Naive thymus-derived CD8-positive, alpha-beta T cell (primary cell): ENCODE measurements around the gene IFNAR1. TPM values are rescaled to one million over a fixed set of nuclear protein-coding genes. Genes with fewer than 3 reads are reported as not detected.
"Not testable (repeated sequence)": the region's sequence is repeated elsewhere in the genome, so short reads cannot be mapped to it uniquely, and the experiment has no call there.

Experiments used
- ATAC-seq, 2 donors: fragments of 150-1000 bp; cut with Tn5 transposase in 1 of 2; sonication (Bioruptor Pico), chemical (Tn5 transposase) in 1 of 2; 1 replicate in 1 of 2; 2 replicates in 1 of 2; pipeline ENCODE4 v1.10.0; 2021; ENCODE audit warnings: mild to moderate bottlenecking in 2 of 2, moderate library complexity in 2 of 2
- POLR2A ChIA-PET: fragments of 350-600 bp; sonication (Branson Sonifier 250); formaldehyde crosslinking; loops from one replicate; lab custom pipeline; 2021; ENCODE audit warnings: antibody characterized with exemption; lab: Charles Lee
- DNase-seq, 10 donors: peaks; one replicate each; pipeline versions ENCODE4 v3.0.0 to v3.0.0-alpha.2; 2020 to 2022
- H3K27ac Mint-ChIP-seq, 10 donors: one replicate each; pipeline ENCODE4 v1.8.0; 2020 to 2022; ENCODE audit warnings: mild to moderate bottlenecking in 10 of 10, mixed read lengths in 10 of 10, moderate library complexity in 4 of 10, inconsistent platforms in 1 of 10
- H3K27me3 Mint-ChIP-seq, 5 donors: one replicate each; pipeline ENCODE4 v1.8.0; 2021 to 2022; ENCODE audit warnings: mixed read lengths in 5 of 5
- H3K36me3 Mint-ChIP-seq, 3 donors: one replicate each; pipeline ENCODE4 v1.8.0; 2020 to 2022; ENCODE audit warnings: mixed read lengths in 3 of 3, mild to moderate bottlenecking in 2 of 3, inconsistent platforms in 1 of 3
- H3K4me1 Mint-ChIP-seq, 4 donors: one replicate each; pipeline ENCODE4 v1.8.0; 2021 to 2022; ENCODE audit warnings: mixed read lengths in 4 of 4
- H3K4me3 Mint-ChIP-seq, 10 donors: one replicate each; pipeline ENCODE4 v1.8.0; 2020 to 2022; ENCODE audit warnings: mild to moderate bottlenecking in 10 of 10, mixed read lengths in 10 of 10, moderate library complexity in 6 of 10, inconsistent platforms in 1 of 10
- H3K9me3 Mint-ChIP-seq, 9 donors: one replicate each; pipeline ENCODE4 v1.8.0; 2020 to 2022; ENCODE audit warnings: mixed read lengths in 9 of 9, mild to moderate bottlenecking in 3 of 9, inconsistent platforms in 1 of 9, moderate library complexity in 1 of 9
- polyA plus RNA-seq, 3 donors: library from polyadenylated mRNA; unstranded; fragments of 300-500 nt; fragmentation: Illumina TruSeq; gene quantifications; one replicate each; pipeline ENCODE4 v1.2.3, GENCODE V29; 2021
- total RNA-seq, 8 experiments: library from RNA in 2 of 8; stranded (reverse) in 2 of 8; gene quantifications; one replicate each; pipeline ENCODE4 v1.2.3 and lab custom pipeline; 2021 to 2026

IFNAR1 gene
- total and polyA plus RNA-seq, 5 experiments from 2014 or later, result 48.7 to 69.0 (median 51.8) TPM

DNA sequence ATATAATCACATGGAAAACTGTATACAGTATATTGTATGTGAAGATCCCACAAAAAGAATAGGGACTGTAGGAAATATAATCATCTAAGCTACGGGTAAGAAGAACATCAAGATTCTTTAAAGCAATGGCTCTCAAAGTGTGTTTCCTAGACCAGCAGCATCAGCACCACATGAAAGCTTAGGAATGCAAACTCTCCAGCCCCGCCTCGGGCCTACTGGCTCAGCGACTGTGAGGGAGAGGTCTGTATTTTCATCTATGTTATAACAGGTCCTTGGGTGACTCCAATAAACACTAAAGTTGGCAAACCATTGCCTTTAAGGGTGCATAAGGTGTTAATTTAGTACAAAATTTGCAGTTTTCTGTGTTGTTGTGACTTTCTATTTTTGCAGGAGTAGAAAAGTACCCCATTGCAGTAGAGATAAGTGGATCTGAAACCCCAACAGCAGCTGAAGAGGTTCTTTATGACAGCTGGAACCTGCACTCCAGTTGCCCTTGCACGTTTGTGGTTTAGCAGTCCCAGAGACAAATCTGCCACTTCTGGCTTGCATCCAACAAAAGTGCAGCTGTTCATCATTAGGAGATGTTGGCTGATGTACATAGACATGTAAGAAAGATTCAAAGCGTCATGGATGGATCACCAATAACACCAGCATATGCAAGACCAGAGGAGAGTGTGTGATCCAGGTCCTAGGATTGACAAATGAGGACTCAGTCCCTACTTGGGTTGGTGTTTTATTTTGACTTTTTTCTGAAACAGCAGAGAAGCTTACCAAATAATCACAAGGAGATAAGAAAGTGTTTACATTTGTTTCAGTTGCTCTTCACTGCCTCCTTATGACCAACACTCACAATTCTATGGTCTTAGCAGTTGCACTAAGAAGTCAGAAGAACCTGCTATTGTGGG lies 15.9 kb upstream of the IFNAR1 start:
- H3K36me3 Mint-ChIP-seq, result peaks cover 0 to 5% (median 0%) of the 10 kb centered on the region in 3 donors
- H3K27ac Mint-ChIP-seq, result peak overlapping the region in 2 of 10 donors; percentile 16 to 41
- no peaks in the 10 kb centered on the region for H3K27me3 Mint-ChIP-seq
- peaks cover 0 to 5% (median 0%) of the 10 kb centered on the region in 9 donors for H3K9me3 Mint-ChIP-seq
- POLR2A ChIA-PET, result interaction anchor here (1.0 to 1.7 kb wide), 4 partner anchors 11 to 109 kb away, joined by 3 to 7 read pairs (median 5); partner anchors contain the start of gene IFNAR1
- H3K4me1 Mint-ChIP-seq, result peaks cover 10 to 31% (median 14%) of the 10 kb centered on the region in 4 donors
- ATAC-seq (peak in 1 of 2 donors; percentile 44), DNase-seq (peak in 3 of 10 donors; percentile 23 to 27 (median 23))
- no peak overlapping the region for H3K4me3 Mint-ChIP-seq

DNA sequence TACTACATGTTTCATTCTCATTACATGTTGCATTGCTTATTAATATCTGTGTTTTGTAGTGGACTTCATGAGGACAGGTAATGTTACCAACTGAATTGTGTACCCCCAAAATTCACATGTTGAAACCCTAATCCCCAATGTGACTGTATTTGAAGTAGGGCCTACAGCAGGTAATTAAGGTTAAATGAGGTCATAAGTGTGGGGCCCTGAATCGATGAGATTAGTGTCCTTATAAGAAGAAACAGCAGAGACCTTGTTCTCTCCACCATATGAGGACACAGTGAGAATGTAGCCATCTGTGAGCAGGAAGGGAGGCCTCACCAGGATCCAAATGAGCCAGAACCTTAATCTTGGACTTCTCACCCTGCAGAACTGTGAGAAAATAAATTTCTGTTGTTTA lies 15.0 kb upstream of the IFNAR1 start:
- no peak for ATAC-seq
- H3K27me3 Mint-ChIP-seq, result no peaks in the 10 kb centered on the region
- POLR2A ChIA-PET, result interaction anchor here (1.0 to 1.7 kb wide), 2 partner anchors 15 to 110 kb away, joined by 3 to 7 read pairs; partner anchors contain the start of gene IFNAR1
- no peak overlapping the region for H3K4me3 Mint-ChIP-seq
- peaks cover 10 to 25% (median 12%) of the 10 kb centered on the region in 4 donors for H3K4me1 Mint-ChIP-seq
- peak overlapping the region in 1 of 10 donors; percentile 15 for H3K27ac Mint-ChIP-seq
- H3K36me3 Mint-ChIP-seq, result peaks cover 0 to 5% (median 0%) of the 10 kb centered on the region in 3 donors
- peaks cover 0 to 5% (median 0%) of the 10 kb centered on the region in 9 donors for H3K9me3 Mint-ChIP-seq
- DNase-seq, result no peak

DNA sequence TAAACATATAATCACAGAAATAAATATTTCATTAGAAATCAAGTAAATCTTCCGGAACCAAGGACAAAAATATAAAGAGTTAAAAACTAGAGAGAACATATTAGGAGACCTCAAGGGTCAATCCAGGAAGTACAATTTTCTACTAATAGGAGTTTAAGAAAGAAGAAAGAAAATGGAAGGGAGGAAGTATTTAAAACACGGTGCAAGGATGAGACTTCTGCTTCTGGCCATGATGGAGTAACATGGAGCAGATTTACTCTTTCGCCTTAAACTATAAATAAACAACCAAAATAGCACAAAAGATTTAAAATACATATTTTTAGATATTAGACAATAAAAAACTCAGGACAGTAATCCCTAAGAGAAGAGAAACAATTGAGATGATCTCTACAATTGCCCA lies 12.6 kb upstream of the IFNAR1 start:
- Mint-ChIP-seq H3K4me1 (peaks cover 7 to 17% (median 12%) of the 10 kb centered on the region in 4 donors), H3K36me3 (peaks cover 0 to 5% (median 0%) of the 10 kb centered on the region in 3 donors), H3K27ac (no peak overlapping the region), H3K27me3 (peaks cover 0 to 2% (median 0%) of the 10 kb centered on the region in 5 donors), H3K4me3 (no peak overlapping the region), H3K9me3 (peaks cover 0 to 5% (median 0%) of the 10 kb centered on the region in 9 donors)
- DNase-seq, result no peak
- POLR2A ChIA-PET, result no interaction called here
- no peak for ATAC-seq

DNA sequence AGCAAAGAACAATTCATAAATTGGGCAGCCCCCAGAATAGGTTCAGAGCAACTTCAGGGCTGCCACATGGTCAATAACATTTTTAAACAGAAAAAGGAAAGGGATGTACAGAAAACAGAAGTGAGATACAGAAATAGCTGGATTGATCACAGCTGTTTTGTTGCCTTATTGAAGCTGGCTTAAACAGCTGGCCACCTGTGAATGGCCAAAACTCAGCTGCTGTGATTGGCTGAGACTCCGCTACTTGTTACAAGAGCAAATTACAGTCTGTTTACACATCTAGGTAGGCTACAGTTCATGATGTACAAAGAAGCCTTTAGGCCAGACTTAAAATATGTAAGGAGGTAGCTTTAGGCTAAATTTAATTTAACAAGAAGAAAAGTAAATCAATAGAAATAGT lies 11.6 kb upstream of the IFNAR1 start:
- H3K9me3 Mint-ChIP-seq, result peaks cover 0 to 5% (median 0%) of the 10 kb centered on the region in 9 donors
- H3K27me3 Mint-ChIP-seq, result peaks cover 0 to 2% (median 0%) of the 10 kb centered on the region in 5 donors
- POLR2A ChIA-PET, result interaction anchor here (1.6 kb wide), 1 partner anchor 12 kb away, joined by 6 read pairs; no protein-coding TSS in a partner anchor
- H3K4me3 Mint-ChIP-seq, result no peak overlapping the region
- H3K4me1 Mint-ChIP-seq, result peaks cover 6 to 15% (median 12%) of the 10 kb centered on the region in 4 donors
- H3K27ac Mint-ChIP-seq, result no peak overlapping the region
- DNase-seq (no peak), ATAC-seq (no peak)
- H3K36me3 Mint-ChIP-seq, result peaks cover 0 to 5% (median 0%) of the 10 kb centered on the region in 3 donors

DNA sequence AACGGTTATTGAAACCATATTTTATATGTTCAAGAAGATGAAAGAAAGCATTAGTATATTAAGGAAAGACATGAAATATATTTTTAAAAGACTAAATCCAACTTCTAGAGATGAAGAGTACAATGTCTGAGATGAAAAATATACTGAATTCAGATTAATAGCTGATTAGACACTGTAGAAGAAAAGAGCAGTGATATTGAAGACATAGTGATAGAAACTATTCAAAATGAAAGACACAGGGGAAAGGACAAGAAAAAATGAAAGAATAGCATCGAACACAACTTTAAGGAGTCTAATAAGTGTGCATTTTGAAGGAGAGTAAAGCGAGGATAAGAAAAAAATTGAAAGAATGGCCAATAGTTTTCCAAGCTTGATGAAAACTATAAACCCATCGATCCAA lies 11.2 kb upstream of the IFNAR1 start:
- ATAC-seq (no peak), DNase-seq (no peak)
- no peak overlapping the region for H3K4me3 Mint-ChIP-seq
- peaks cover 0 to 5% (median 0%) of the 10 kb centered on the region in 9 donors for H3K9me3 Mint-ChIP-seq
- H3K4me1 Mint-ChIP-seq, result peaks cover 4 to 12% (median 8%) of the 10 kb centered on the region in 4 donors
- H3K27me3 Mint-ChIP-seq, result peaks cover 0 to 2% (median 0%) of the 10 kb centered on the region in 5 donors
- H3K36me3 Mint-ChIP-seq, result peaks cover 0 to 5% (median 0%) of the 10 kb centered on the region in 3 donors
- no peak overlapping the region for H3K27ac Mint-ChIP-seq
- POLR2A ChIA-PET, result interaction anchor here (1.6 kb wide), 1 partner anchor 13 kb away, joined by 6 read pairs; no protein-coding TSS in a partner anchor

DNA sequence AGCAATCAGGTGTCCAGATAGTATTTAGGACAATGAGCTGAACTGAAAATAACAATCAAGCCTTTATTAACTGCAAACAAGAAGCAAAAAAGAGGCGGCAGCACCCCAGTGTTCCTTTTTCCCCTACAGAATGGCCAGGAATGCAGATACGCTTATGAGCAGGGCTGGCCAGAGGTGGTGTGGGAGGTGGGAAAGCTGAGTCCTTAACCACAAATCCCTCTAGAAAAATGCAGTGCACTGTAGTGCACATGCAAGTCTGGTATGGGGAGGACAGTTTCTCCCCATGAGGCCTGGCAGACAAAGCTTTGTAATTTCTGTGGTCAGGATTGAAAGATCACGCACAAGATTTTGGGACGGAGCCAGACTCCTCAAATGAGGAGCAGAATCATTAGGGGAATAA lies 10.7 kb upstream of the IFNAR1 start:
- peaks cover 0 to 2% (median 0%) of the 10 kb centered on the region in 5 donors for H3K27me3 Mint-ChIP-seq
- no peak for DNase-seq
- POLR2A ChIA-PET, result interaction anchor here (1.6 kb wide), 1 partner anchor 13 kb away, joined by 6 read pairs; no protein-coding TSS in a partner anchor
- H3K36me3 Mint-ChIP-seq, result peaks cover 0 to 5% (median 0%) of the 10 kb centered on the region in 3 donors
- peaks cover 0 to 7% (median 3%) of the 10 kb centered on the region in 4 donors for H3K4me1 Mint-ChIP-seq
- peaks cover 0 to 5% (median 0%) of the 10 kb centered on the region in 9 donors for H3K9me3 Mint-ChIP-seq
- no peak for ATAC-seq
- no peak overlapping the region for H3K27ac Mint-ChIP-seq
- no peak overlapping the region for H3K4me3 Mint-ChIP-seq

DNA sequence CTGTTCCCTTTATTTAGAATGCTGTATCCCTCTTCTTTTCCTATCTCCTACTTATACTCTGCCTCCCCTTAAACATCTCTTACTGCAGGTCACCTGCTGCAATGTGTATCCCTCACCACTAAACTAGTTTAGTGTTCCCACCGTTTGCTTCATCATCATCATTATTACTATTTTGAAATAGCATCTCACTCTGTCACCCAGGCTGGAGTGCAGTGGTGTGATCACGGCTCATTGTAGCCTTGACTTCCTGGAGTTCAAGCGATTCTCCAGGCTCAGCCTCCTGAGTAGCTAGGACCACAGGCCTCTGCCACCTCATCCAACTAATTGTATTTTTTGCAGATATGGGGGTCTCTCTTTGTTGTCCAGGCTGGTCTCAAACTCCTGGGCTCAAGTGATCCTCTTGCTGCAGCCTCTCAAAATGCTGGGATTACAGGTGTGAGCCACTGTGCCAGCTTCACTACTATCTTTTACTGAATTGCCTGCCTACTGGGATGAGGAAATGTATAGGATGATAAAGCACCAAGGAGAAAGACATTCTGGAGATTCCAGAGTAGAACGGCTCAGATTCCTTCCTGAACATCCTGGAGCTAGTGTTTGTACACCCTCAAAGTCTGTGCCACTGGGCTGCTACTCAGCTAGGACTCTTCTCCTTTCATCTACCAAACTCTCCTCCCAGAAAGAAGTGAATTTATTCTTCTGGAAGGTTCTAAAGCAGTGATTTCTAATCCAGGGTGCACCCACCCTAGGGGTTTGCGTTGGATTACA lies 8.6 kb upstream of the IFNAR1 start:
- Mint-ChIP-seq H3K4me3 (no peak overlapping the region), H3K9me3 (peaks cover 0 to 5% (median 0%) of the 10 kb centered on the region in 9 donors), H3K27me3 (peaks cover 0 to 2% (median 0%) of the 10 kb centered on the region in 5 donors), H3K36me3 (no peaks in the 10 kb centered on the region), H3K27ac (no peak overlapping the region), H3K4me1 (peaks cover 0 to 3% (median 0%) of the 10 kb centered on the region in 4 donors)
- POLR2A ChIA-PET, result interaction anchor here (0.5 kb wide), 1 partner anchor 82 kb away, joined by 3 read pairs; no protein-coding TSS in a partner anchor
- ATAC-seq, result no peak
- DNase-seq, result no peak

DNA sequence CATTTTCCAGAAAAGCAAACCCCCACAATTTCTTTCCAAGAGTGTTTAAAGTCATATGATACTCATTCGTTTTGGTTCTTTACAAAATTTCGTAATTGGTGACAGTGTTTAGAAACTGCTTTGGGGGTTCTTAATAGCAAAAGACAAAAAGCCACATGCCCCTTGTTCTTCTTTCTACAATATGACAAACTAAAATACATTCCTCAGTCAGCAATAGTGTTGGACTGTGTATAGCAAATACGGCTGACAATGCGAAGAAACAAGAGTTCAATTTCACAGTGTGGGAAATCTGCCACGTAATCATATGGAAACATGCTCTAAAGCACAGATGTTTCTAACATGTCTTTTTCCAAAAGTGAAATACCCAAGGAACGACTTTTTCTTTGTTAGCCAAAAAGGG lies 7.6 kb upstream of the IFNAR1 start:
- ATAC-seq, result no peak
- Mint-ChIP-seq H3K9me3 (peaks cover 0 to 5% (median 0%) of the 10 kb centered on the region in 9 donors), H3K36me3 (no peaks in the 10 kb centered on the region), H3K4me3 (no peak overlapping the region), H3K27ac (no peak overlapping the region), H3K4me1 (peaks cover 0 to 3% (median 0%) of the 10 kb centered on the region in 4 donors), H3K27me3 (peaks cover 0 to 2% (median 0%) of the 10 kb centered on the region in 5 donors)
- POLR2A ChIA-PET, result no interaction called here
- no peak for DNase-seq

DNA sequence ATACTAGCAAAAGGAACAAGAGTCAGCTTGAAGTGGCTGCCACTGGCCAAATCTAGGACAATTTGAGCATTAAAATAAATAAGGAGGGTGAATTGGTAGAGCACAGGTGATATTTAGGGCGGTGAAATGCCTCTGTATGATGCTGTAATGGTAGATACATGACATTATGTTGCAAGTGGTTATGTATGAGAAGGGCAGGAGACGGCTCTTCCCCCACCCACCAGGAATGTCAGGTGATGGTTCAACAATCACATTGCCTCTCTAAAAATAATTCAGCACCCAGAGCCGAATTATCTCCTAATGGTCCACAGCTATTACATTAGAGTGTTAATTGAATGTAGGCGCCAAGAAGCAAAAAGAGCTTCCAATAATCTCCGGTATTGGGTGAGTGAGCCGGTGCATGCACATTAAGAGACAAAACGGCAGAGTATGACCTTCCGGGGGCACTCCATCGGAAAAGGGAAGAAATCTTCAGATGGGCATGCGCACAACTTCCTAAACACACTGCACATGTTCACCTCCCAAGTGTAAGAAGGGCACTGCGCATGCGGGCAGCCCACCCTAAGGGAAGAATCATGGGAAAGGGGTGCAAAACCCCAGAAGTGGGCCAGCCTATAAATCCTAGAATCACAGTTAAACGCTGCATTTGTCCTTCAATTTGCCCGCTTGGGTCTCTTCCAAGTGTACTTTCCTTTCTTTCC lies 6.8 kb upstream of the IFNAR1 start:
- H3K4me3 Mint-ChIP-seq, result no peak overlapping the region
- DNase-seq (no peak), ATAC-seq (no peak)
- H3K27me3 Mint-ChIP-seq, result peaks cover 0 to 2% (median 0%) of the 10 kb centered on the region in 5 donors
- POLR2A ChIA-PET, result no interaction called here
- no peaks in the 10 kb centered on the region for H3K36me3 Mint-ChIP-seq
- no peak overlapping the region for H3K27ac Mint-ChIP-seq
- H3K9me3 Mint-ChIP-seq, result peaks cover 0 to 5% (median 0%) of the 10 kb centered on the region in 9 donors
- no peaks in the 10 kb centered on the region for H3K4me1 Mint-ChIP-seq

DNA sequence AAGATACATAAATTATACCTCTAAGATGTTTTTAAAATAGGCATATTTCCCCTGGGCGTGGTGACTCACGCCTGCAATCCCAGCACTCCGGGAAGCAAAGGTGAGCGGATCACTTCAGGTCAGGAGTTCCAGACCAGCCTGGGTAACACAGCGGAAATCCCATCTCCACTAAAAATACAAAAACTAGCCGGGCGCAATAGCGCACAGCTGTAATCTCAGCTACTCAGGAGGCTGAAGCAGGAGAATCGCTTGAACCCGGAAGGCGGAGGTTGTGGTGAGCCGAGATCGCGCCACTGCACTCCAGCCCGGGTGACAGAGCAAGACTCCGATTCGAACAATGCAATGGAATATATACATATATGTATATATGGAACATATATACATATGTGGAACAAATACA lies 3.8 kb upstream of the IFNAR1 start:
- POLR2A ChIA-PET, result interaction anchor here (1.0 kb wide), 1 partner anchor 26 kb away, joined by 3 read pairs; no protein-coding TSS in a partner anchor
- peak in 4 of 10 donors; percentile 11 to 70 (median 36) for DNase-seq
- H3K27ac Mint-ChIP-seq, H3K9me3 Mint-ChIP-seq, H3K4me3 Mint-ChIP-seq, H3K36me3 Mint-ChIP-seq, H3K4me1 Mint-ChIP-seq, H3K27me3 Mint-ChIP-seq, ATAC-seq: not testable (repeated sequence)

DNA sequence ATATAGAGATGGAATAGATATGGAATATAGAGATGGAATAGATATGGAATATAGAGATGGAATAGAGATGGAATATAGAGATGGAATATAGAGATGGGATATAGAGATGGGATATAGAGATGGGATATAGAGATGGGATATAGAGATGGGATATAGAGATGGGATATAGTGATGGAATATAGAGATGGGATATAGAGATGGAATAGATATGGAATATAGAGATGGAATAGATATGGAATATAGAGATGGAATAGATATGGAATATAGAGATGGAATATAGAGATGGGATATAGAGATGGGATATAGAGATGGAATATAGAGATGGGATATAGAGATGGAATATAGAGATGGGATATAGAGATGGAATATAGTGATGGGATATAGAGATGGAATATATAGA lies 1.2 kb upstream of the IFNAR1 start:
- DNase-seq, POLR2A ChIA-PET: not testable (repeated sequence)

More for the DNA sequence above, 1.2 kb upstream of the IFNAR1 start:
- not testable (repeated sequence) for H3K36me3 Mint-ChIP-seq, H3K9me3 Mint-ChIP-seq, ATAC-seq, H3K4me3 Mint-ChIP-seq, H3K27ac Mint-ChIP-seq, H3K27me3 Mint-ChIP-seq
- H3K4me1 Mint-ChIP-seq, result peaks cover 8 to 25% (median 20%) of the 10 kb centered on the region in 4 donors
